NCI-H510A (cell line): ENCODE measurements around the gene SERPIND1.
"Not testable (repeated sequence)": the region's sequence is repeated elsewhere in the genome, so short reads cannot be mapped to it uniquely, and the experiment has no call there.

Experiments
- DNase-seq: peaks from one replicate; lab custom pipeline; 2025; lab: John Stamatoyannopoulos, UW

Gene SERPIND1

GRCh38 chr22:20814221-20814808, 40.4 kb downstream of the SERPIND1 start:
- DNase-seq = no peak

- DNase-seq = no peak
Measured at GRCh38 chr22:20815477-20816050, 41.7 kb downstream of the SERPIND1 start.

- no peak for DNase-seq
Measured at GRCh38 chr22:20816559-20816958, 42.6 kb downstream of the SERPIND1 start.

GRCh38 chr22:20818471-20818870, 44.6 kb downstream of the SERPIND1 start:
- DNase-seq = no peak

- DNase-seq = no peak
Measured at GRCh38 chr22:20819471-20819870, 45.6 kb downstream of the SERPIND1 start.

GRCh38 chr22:20821717-20822239, 47.9 kb downstream of the SERPIND1 start:
- not testable (repeated sequence) for DNase-seq

- no peak for DNase-seq
Measured at GRCh38 chr22:20822240-20822639, 48.3 kb downstream of the SERPIND1 start.

- no peak for DNase-seq
Measured at GRCh38 chr22:20823264-20823663, 49.4 kb downstream of the SERPIND1 start.

GRCh38 chr22:20825216-20825615, 51.3 kb downstream of the SERPIND1 start:
- not testable (repeated sequence) for DNase-seq

GRCh38 chr22:20825624-20826023, 51.7 kb downstream of the SERPIND1 start:
- DNase-seq = no peak

- not testable (repeated sequence) for DNase-seq
Measured at GRCh38 chr22:20826373-20827152, 52.6 kb downstream of the SERPIND1 start.

GRCh38 chr22:20829491-20830134, 55.7 kb downstream of the SERPIND1 start:
- no peak for DNase-seq

GRCh38 chr22:20833225-20833665, 59.3 kb downstream of the SERPIND1 start:
- no peak for DNase-seq

GRCh38 chr22:20834206-20834605, 60.3 kb downstream of the SERPIND1 start:
- DNase-seq = no peak

GRCh38 chr22:20834725-20835124, 60.8 kb downstream of the SERPIND1 start:
- no peak for DNase-seq
